H9 (cell line): ENCODE data around the gene SF1. TPM values are rescaled to one million over a fixed set of nuclear protein-coding genes. Genes with fewer than 3 reads are reported as not detected.

Source experiments
- DNase-seq: peaks from one replicate; pipeline ENCODE4 v3.0.0-alpha.2; 2017
- H2AFZ ChIP-seq: one replicate; pipeline ENCODE4 v1.6.1; 2013; ENCODE audit warnings: mild to moderate bottlenecking, low read length, control low read depth, moderate library complexity
- H2AK5ac ChIP-seq: 2 replicates; pipeline ENCODE4 v1.6.1; 2013; ENCODE audit warnings: low read length, control low read depth, mixed read lengths; ENCODE audit not compliant: insufficient read length
- H2BK120ac ChIP-seq: one replicate; pipeline ENCODE4 v1.6.1; 2013; ENCODE audit warnings: low read depth, mild to moderate bottlenecking, low read length, control low read depth, inconsistent platforms; ENCODE audit not compliant: poor library complexity, severe bottlenecking
- H2BK12ac ChIP-seq: 2 replicates; pipeline ENCODE4 v1.6.1; 2013; ENCODE audit warnings: low read length, control low read depth, mixed read lengths, low read depth; ENCODE audit not compliant: insufficient read length
- H2BK15ac ChIP-seq: 2 replicates; pipeline ENCODE4 v1.6.1; 2013; ENCODE audit warnings: low read depth, low read length, control low read depth
- H2BK20ac ChIP-seq: one replicate; pipeline ENCODE4 v1.6.1; 2013; ENCODE audit warnings: low read depth, mild to moderate bottlenecking, low read length, control low read depth, inconsistent platforms; ENCODE audit not compliant: poor library complexity, severe bottlenecking
- H2BK5ac ChIP-seq: 2 replicates; pipeline ENCODE4 v1.6.1; 2013; ENCODE audit warnings: low read length, control low read depth, mixed read lengths; ENCODE audit not compliant: insufficient read length
- H3K14ac ChIP-seq: 2 replicates; pipeline ENCODE4 v1.6.1; 2013; ENCODE audit warnings: low read length, control low read depth; ENCODE audit not compliant: insufficient read depth
- H3K18ac ChIP-seq: 2 replicates; pipeline ENCODE4 v1.6.1; 2013; ENCODE audit warnings: low read depth, mild to moderate bottlenecking, mixed read lengths, low read length, control low read depth; ENCODE audit not compliant: insufficient read length
- H3K23ac ChIP-seq: 2 replicates; pipeline ENCODE4 v1.6.1; 2013; ENCODE audit warnings: low read length, control low read depth, mixed read lengths, low read depth; ENCODE audit not compliant: insufficient read length
- H3K23me2 ChIP-seq: 2 replicates; pipeline ENCODE4 v1.6.1; 2013; ENCODE audit warnings: low read depth, mild to moderate bottlenecking, mixed read lengths, low read length, control low read depth; ENCODE audit not compliant: insufficient read length, poor library complexity, severe bottlenecking
- H3K27ac ChIP-seq: 2 replicates; pipeline ENCODE4 v1.5.1; 2013; ENCODE audit warnings: low read length, control low read depth, mixed read lengths, low read depth; ENCODE audit not compliant: insufficient read length
- H3K27me3 ChIP-seq: 2 replicates; pipeline ENCODE4 v1.6.1; 2013; ENCODE audit warnings: low read length, control low read depth, inconsistent platforms; ENCODE audit not compliant: insufficient read depth
- H3K4ac ChIP-seq: 2 replicates; pipeline ENCODE4 v1.6.1; 2013; ENCODE audit warnings: low read depth, mild to moderate bottlenecking, control low read depth, inconsistent platforms, low read length, moderate library complexity
- H3K4me1 ChIP-seq: 2 replicates; pipeline ENCODE4 v1.6.1; 2013; ENCODE audit warnings: low read length, control low read depth, inconsistent platforms; ENCODE audit not compliant: insufficient read depth
- H3K4me2 ChIP-seq: 2 replicates; pipeline ENCODE4 v1.6.1; 2013; ENCODE audit warnings: low read length, control low read depth, mixed read lengths; ENCODE audit not compliant: insufficient read length, insufficient read depth
- H3K56ac ChIP-seq: 2 replicates; pipeline ENCODE4 v1.6.1; 2013; ENCODE audit warnings: low read depth, mild to moderate bottlenecking, mixed read lengths, low read length, control low read depth; ENCODE audit not compliant: insufficient read length
- H3K79me1 ChIP-seq: 2 replicates; pipeline ENCODE4 v1.6.1; 2013; ENCODE audit warnings: low read depth, mild to moderate bottlenecking, moderate library complexity, low read length, control low read depth, inconsistent platforms; ENCODE audit not compliant: insufficient read depth, poor library complexity, severe bottlenecking
- H3K79me2 ChIP-seq: 2 replicates; pipeline ENCODE4 v1.6.1; 2013; ENCODE audit warnings: low read length, control low read depth, inconsistent platforms; ENCODE audit not compliant: insufficient read depth
- H3K9ac ChIP-seq: 2 replicates; pipeline ENCODE4 v1.6.1; 2013; ENCODE audit warnings: low read length, control low read depth, mixed read lengths; ENCODE audit not compliant: insufficient read length; ENCODE audit errors: extremely low read depth
- H3K9me3 ChIP-seq: one replicate; pipeline ENCODE4 v1.6.1; 2013; ENCODE audit warnings: low read depth, low read length, inconsistent platforms; ENCODE audit not compliant: control insufficient read depth
- H3T11ph ChIP-seq: one replicate; pipeline ENCODE4 v1.6.1; 2013; ENCODE audit warnings: mild to moderate bottlenecking, low read length, control low read depth, inconsistent platforms
- H4K20me1 ChIP-seq: one replicate; pipeline ENCODE4 v1.6.1; 2013; ENCODE audit not compliant: control insufficient read depth, insufficient read length, insufficient read depth
- H4K5ac ChIP-seq: 2 replicates; pipeline ENCODE4 v1.6.1; 2013; ENCODE audit warnings: low read depth, mild to moderate bottlenecking, mixed read lengths, low read length, control low read depth; ENCODE audit not compliant: insufficient read length
- H4K8ac ChIP-seq: replicated peaks from 2 replicates; pipeline ENCODE4 v1.6.1; 2013; ENCODE audit warnings: low read length, control low read depth, mixed read lengths, low read depth; ENCODE audit not compliant: insufficient read length
- H4K91ac ChIP-seq: 2 replicates; pipeline ENCODE4 v1.6.1; 2013; ENCODE audit warnings: low read depth, mild to moderate bottlenecking, moderate library complexity, mixed read lengths, low read length, control low read depth; ENCODE audit not compliant: insufficient read length
- H3K27ac Mint-ChIP-seq, 3 experiments: 2 replicates in 2 of 3; 3 replicates in 1 of 3; pipeline ENCODE4 v1.8.0; 2020 to 2021; ENCODE audit warnings: mixed read lengths in 3 of 3, mild to moderate bottlenecking in 1 of 3, moderate library complexity in 1 of 3
- H3K27me3 Mint-ChIP-seq: 2 replicates; pipeline ENCODE4 v1.8.0; 2021; ENCODE audit warnings: low read depth, mild to moderate bottlenecking, moderate library complexity, mixed read lengths
- H3K36me3 Mint-ChIP-seq, 3 experiments: 2 replicates in 2 of 3; 3 replicates in 1 of 3; pipeline ENCODE4 v1.8.0; 2020 to 2021; ENCODE audit warnings: low read depth in 3 of 3, mixed read lengths in 3 of 3; ENCODE audit not compliant: insufficient read depth in 1 of 3
- H3K4me1 Mint-ChIP-seq, 2 experiments: 2 replicates each; pipeline ENCODE4 v1.8.0; 2020; ENCODE audit warnings: mixed read lengths in 2 of 2
- H3K4me3 Mint-ChIP-seq, 2 experiments: 2 replicates in 1 of 2; 3 replicates in 1 of 2; pipeline ENCODE4 v1.8.0; 2020 to 2021; ENCODE audit warnings: mild to moderate bottlenecking in 2 of 2, mixed read lengths in 2 of 2, moderate library complexity in 1 of 2
- H3K9me3 Mint-ChIP-seq, 2 experiments: 2 replicates in 1 of 2; 3 replicates in 1 of 2; pipeline ENCODE4 v1.8.0; 2020; ENCODE audit warnings: mild to moderate bottlenecking in 2 of 2, mixed read lengths in 2 of 2, moderate library complexity in 1 of 2
- CTCF ChIP-seq: fragments of 200-600 bp; sonication (generic); conservative IDR thresholded peaks from 3 replicates; pipeline ENCODE4 v1.8.0; 2021; ENCODE audit warnings: antibody characterized with exemption, mild to moderate bottlenecking
- WGBS: extraction: QIAGEN DNeasy Blood & Tissue Kit; methylation state at CpG from one replicate; pipeline ENCODE4 v1.1.7; 2013; ENCODE audit warnings: missing lambda C conversion rate, low lambda C conversion rate, mixed read lengths; ENCODE audit not compliant: insufficient read length; ENCODE audit errors: extremely low coverage; 5-methylcytosine and 5-hydroxymethylcytosine counted together
- total RNA-seq: library from RNA; stranded (reverse); gene quantifications from 2 replicates; pipeline ENCODE4 v1.2.1, GENCODE V29; 2021

SF1 gene
- total RNA-seq, 1 experiment from 2014 or later = 528 TPM

GRCh38 chr11:64720640-64721358, 57.5 kb downstream of the SF1 start:
- Histone ChIP-seq H3K56ac (no peak overlapping the region), H3K23ac (no peak overlapping the region), H2AFZ (no peak overlapping the region), H3K18ac (no peak overlapping the region), H2BK15ac (no peak overlapping the region), H3K27me3 (peaks cover 10% of the 10 kb centered on the region; the same call in 1 of the 2 replicates), H3K79me2 (no peaks in the 10 kb centered on the region), H4K5ac (no peak overlapping the region), H2AK5ac (no peak overlapping the region), H4K8ac (no peak overlapping the region), H4K20me1 (peaks cover 3% of the 10 kb centered on the region), H3K27ac (no peak overlapping the region), H2BK5ac (no peak overlapping the region), H4K91ac (no peak overlapping the region), H3K9me3 (no peaks in the 10 kb centered on the region), H3K9ac (no peak overlapping the region), H3K79me1 (no peaks in the 10 kb centered on the region), H3K4me1 (peaks cover 8% of the 10 kb centered on the region; the same call in 1 of the 2 replicates), H3K23me2 (no peaks in the 10 kb centered on the region), H2BK20ac (no peak overlapping the region), H3T11ph (no peak overlapping the region), H3K4ac (no peak overlapping the region), H3K4me2 (no peak overlapping the region), H2BK12ac (no peak overlapping the region), H2BK120ac (no peak overlapping the region), H3K14ac (no peak overlapping the region; the same call in 1 of the 2 replicates)
- Mint-ChIP-seq H3K36me3 (no peaks in the 10 kb centered on the region; a peak in 1 of 7 replicates), H3K4me1 (peaks cover 14 to 52% of the 10 kb centered on the region in 2 experiments), H3K27ac (no peak overlapping the region; a peak in 1 of 7 replicates), H3K4me3 (no peak overlapping the region), H3K9me3 (no peaks in the 10 kb centered on the region), H3K27me3 (peaks cover 75% of the 10 kb centered on the region)
- WGBS = no CpG with 5 or more reads among the region's 12 CpGs
- no peak for TF ChIP-seq CTCF
- DNase-seq = no peak
